ENCODE measurements around the gene SMPD3.

Gene SMPD3

GRCh38 chr16:68458551-68458950 is 10.2 kb upstream of the SMPD3 start:
- TF ChIP-seq GATA3 (IDR thresholded peaks at IDR 0.05; ENCODE audit: low read depth, low read length) (no peak), GATA2 (IDR thresholded peaks at IDR 0.05; ENCODE audit: low read depth, low read length) (no peak)

- TF ChIP-seq GATA3 (IDR thresholded peaks at IDR 0.05; ENCODE audit: low read depth, low read length) (no peak), GATA2 (IDR thresholded peaks at IDR 0.05; ENCODE audit: low read depth, low read length) (no peak)
These were observed 9.8 kb upstream of the SMPD3 start for GRCh38 chr16:68458101-68458500.

- no peak for TF ChIP-seq GATA3 (IDR thresholded peaks at IDR 0.05; ENCODE audit: low read depth, low read length)
- TF ChIP-seq GATA2 (IDR thresholded peaks at IDR 0.05; ENCODE audit: low read depth, low read length), result no peak
These were observed 7.3 kb upstream of the SMPD3 start for GRCh38 chr16:68455631-68456030.

- TF ChIP-seq GATA2 (IDR thresholded peaks at IDR 0.05; ENCODE audit: low read depth, low read length) (no peak), GATA3 (IDR thresholded peaks at IDR 0.05; ENCODE audit: low read depth, low read length) (no peak)
These were observed 6.7 kb upstream of the SMPD3 start for GRCh38 chr16:68454920-68455435.

GRCh38 chr16:68453816-68454215 is 5.5 kb upstream of the SMPD3 start:
- TF ChIP-seq GATA3 (IDR thresholded peaks at IDR 0.05; ENCODE audit: low read depth, low read length), result no peak
- no peak for TF ChIP-seq GATA2 (IDR thresholded peaks at IDR 0.05; ENCODE audit: low read depth, low read length)

GRCh38 chr16:68452176-68452575 is 3.9 kb upstream of the SMPD3 start:
- TF ChIP-seq GATA3 (IDR thresholded peaks at IDR 0.05; ENCODE audit: low read depth, low read length), result no peak

- TF ChIP-seq GATA2 (IDR thresholded peaks at IDR 0.05; ENCODE audit: low read depth, low read length) (no peak), GATA3 (IDR thresholded peaks at IDR 0.05; ENCODE audit: low read depth, low read length) (no peak)
These were observed 3.4 kb upstream of the SMPD3 start for GRCh38 chr16:68451676-68452075.

- TF ChIP-seq GATA3 (IDR thresholded peaks at IDR 0.05; ENCODE audit: low read depth, low read length) (no peak), GATA2 (IDR thresholded peaks at IDR 0.05; ENCODE audit: low read depth, low read length) (no peak)
These were observed 2.5 kb upstream of the SMPD3 start for GRCh38 chr16:68450741-68451255.

GRCh38 chr16:68447653-68448359 is 502 bp downstream of the SMPD3 start:
- TF ChIP-seq GATA2 (IDR thresholded peaks at IDR 0.05; ENCODE audit: low read depth, low read length) (no peak), GATA3 (IDR thresholded peaks at IDR 0.05; ENCODE audit: low read depth, low read length) (no peak)

- no peak for TF ChIP-seq GATA3 (IDR thresholded peaks at IDR 0.05; ENCODE audit: low read depth, low read length)
- TF ChIP-seq GATA2 (IDR thresholded peaks at IDR 0.05; ENCODE audit: low read depth, low read length), result no peak
These were observed 1.3 kb downstream of the SMPD3 start for GRCh38 chr16:68446681-68447652.

- no peak for TF ChIP-seq GATA2 (IDR thresholded peaks at IDR 0.05; ENCODE audit: low read depth, low read length)
- no peak for TF ChIP-seq GATA3 (IDR thresholded peaks at IDR 0.05; ENCODE audit: low read depth, low read length)
These were observed 2.9 kb downstream of the SMPD3 start for GRCh38 chr16:68445458-68445857.

GRCh38 chr16:68444056-68444657 is 4.2 kb downstream of the SMPD3 start:
- TF ChIP-seq GATA2 (IDR thresholded peaks at IDR 0.05; ENCODE audit: low read depth, low read length) (no peak), GATA3 (IDR thresholded peaks at IDR 0.05; ENCODE audit: low read depth, low read length) (no peak)

- no peak for TF ChIP-seq GATA2 (IDR thresholded peaks at IDR 0.05; ENCODE audit: low read depth, low read length)
- no peak for TF ChIP-seq GATA3 (IDR thresholded peaks at IDR 0.05; ENCODE audit: low read depth, low read length)
These were observed 11.7 kb downstream of the SMPD3 start for GRCh38 chr16:68436581-68436980.

GRCh38 chr16:68434624-68435210 is 13.6 kb downstream of the SMPD3 start:
- TF ChIP-seq GATA3 (IDR thresholded peaks at IDR 0.05; ENCODE audit: low read depth, low read length), result no peak
